Testis (tissue), 3 donors: ENCODE results near the gene SHISAL1. TPM values are rescaled to one million over a fixed set of nuclear protein-coding genes. Genes with fewer than 3 reads are reported as not detected.

ENCODE experiments used
- DNase-seq: peaks from one replicate; pipeline ENCODE4 v3.0.0-alpha.2; 2019
- H3K27ac ChIP-seq, 2 donors: fragments of 200-600 bp; sonication (generic); one replicate each; pipeline ENCODE4 v1.5.1; 2019
- H3K27me3 ChIP-seq: fragments of 200-600 bp; sonication (generic); one replicate; pipeline ENCODE4 v1.5.1; 2019
- H3K36me3 ChIP-seq: fragments of 200-600 bp; sonication (generic); one replicate; pipeline ENCODE4 v1.5.1; 2017; ENCODE audit warnings: low read depth; ENCODE audit errors: missing control alignments
- H3K4me1 ChIP-seq: fragments of 200-600 bp; sonication (generic); one replicate; pipeline ENCODE4 v1.5.1; 2019
- H3K4me3 ChIP-seq, 2 donors: fragments of 200-600 bp; sonication (generic); one replicate each; pipeline ENCODE4 v1.5.1; 2017 to 2019
- H3K9me3 ChIP-seq: fragments of 200-600 bp; sonication (generic); one replicate; pipeline ENCODE4 v1.5.1; 2017
- CTCF ChIP-seq, 3 experiments: fragments of 450-650 bp in 2 of 3; fragments of 200-600 bp in 1 of 3; sonication (generic) in 1 of 3; IDR thresholded peaks; one replicate each; pipeline ENCODE4 v1.5.1; 2016 to 2019; ENCODE audit warnings: antibody characterized with exemption in 3 of 3, mild to moderate bottlenecking in 2 of 3, moderate library complexity in 1 of 3
- POLR2A ChIP-seq: fragments of 450-650 bp; IDR thresholded peaks from one replicate; pipeline ENCODE4 v1.6.1; 2017; ENCODE audit warnings: antibody characterized with exemption, mild to moderate bottlenecking, moderate library complexity
- WGBS, 2 donors: methylation state at CpG; one replicate each; pipeline ENCODE4 v1.1.5; 2018; 5-methylcytosine and 5-hydroxymethylcytosine counted together
- intact Hi-C: fragments of 100-400 bp; cut with DNase I; formaldehyde crosslinking; loops from one replicate; pipeline ENCODE4 v1.15.1; 2023; ENCODE audit warnings: low total_unique reads
- polyA plus RNA-seq: library from polyadenylated mRNA; stranded (reverse); fragments of 350-450 nt; fragmentation: Illumina TruSeq; extraction: RNeasy Lipid Tissue Mini Kit (QIAGEN cat#74804); gene quantifications from one replicate; pipeline ENCODE4 v1.2.3, GENCODE V29; 2014; ENCODE audit warnings: low read depth, low replicate concordance; ENCODE audit not compliant: insufficient read depth
- total RNA-seq, 2 donors: library from RNA; depleted of rRNA; stranded (reverse); fragments of >200 nt; gene quantifications; one replicate each; pipeline ENCODE4 v1.2.3, GENCODE V29; 2016

Gene SHISAL1
- total and polyA plus RNA-seq, 3 donors from 2014 or later, result 3.0 to 3.9 (median 3.1) TPM

- no peak overlapping the region for H3K27ac ChIP-seq
- TF ChIP-seq CTCF (IDR thresholded peaks at IDR 0.05), result no peak
- TF ChIP-seq POLR2A, result no peak
- no peaks in the 10 kb centered on the region for H3K9me3 ChIP-seq
- intact Hi-C loops, result no loop called here
- H3K4me1 ChIP-seq, result no peaks in the 10 kb centered on the region
- no peaks in the 10 kb centered on the region for H3K36me3 ChIP-seq
- no peaks in the 10 kb centered on the region for H3K27me3 ChIP-seq
- H3K4me3 ChIP-seq, result no peak overlapping the region
- no peak for DNase-seq
- 68 to 74% methylated on average over 5 of the region's 5 CpGs for WGBS, 2 donors
Measured at GRCh38 chr22:44275631-44275995, 37.1 kb downstream of the SHISAL1 start.

GRCh38 chr22:44274918-44275630 lies 37.7 kb downstream of the SHISAL1 start:
- WGBS, 2 donors, result 91 to 93% methylated on average over 22 of the region's 22 CpGs
- intact Hi-C loops, result no loop called here
- H3K4me1 ChIP-seq, result no peaks in the 10 kb centered on the region

GRCh38 chr22:44273175-44273574 lies 39.6 kb downstream of the SHISAL1 start:
- no peak for TF ChIP-seq POLR2A
- no peak for TF ChIP-seq CTCF (IDR thresholded peaks at IDR 0.05)
- no peaks in the 10 kb centered on the region for H3K9me3 ChIP-seq
- H3K36me3 ChIP-seq, result no peaks in the 10 kb centered on the region
- H3K4me3 ChIP-seq, result no peak overlapping the region
- intact Hi-C loops, result no loop called here
- H3K4me1 ChIP-seq, result no peaks in the 10 kb centered on the region
- H3K27ac ChIP-seq, result no peak overlapping the region
- DNase-seq, result peak; percentile 67
- WGBS, 2 donors, result 46 to 48% methylated on average over 5 of the region's 5 CpGs
- no peaks in the 10 kb centered on the region for H3K27me3 ChIP-seq

More at GRCh38 chr22:44274918-44275630, 37.7 kb downstream of the SHISAL1 start:
- Histone ChIP-seq H3K36me3 (no peaks in the 10 kb centered on the region), H3K4me3 (no peak overlapping the region), H3K9me3 (no peaks in the 10 kb centered on the region), H3K27ac (no peak overlapping the region), H3K27me3 (no peaks in the 10 kb centered on the region)
- TF ChIP-seq POLR2A, result no peak
- no peak for TF ChIP-seq CTCF (IDR thresholded peaks at IDR 0.05)
- DNase-seq, result no peak

- H3K4me1 ChIP-seq, result no peaks in the 10 kb centered on the region
- DNase-seq, result no peak
- 45 to 56% methylated on average over 4 to 5 of the region's 5 CpGs for WGBS, 2 donors
Measured at GRCh38 chr22:44272401-44272771, 40.4 kb downstream of the SHISAL1 start.

More at GRCh38 chr22:44272401-44272771, 40.4 kb downstream of the SHISAL1 start:
- Histone ChIP-seq H3K9me3 (no peaks in the 10 kb centered on the region), H3K27ac (no peak overlapping the region), H3K4me3 (no peak overlapping the region), H3K27me3 (no peaks in the 10 kb centered on the region), H3K36me3 (no peaks in the 10 kb centered on the region)
- TF ChIP-seq CTCF (IDR thresholded peaks at IDR 0.05), result no peak
- no peak for TF ChIP-seq POLR2A
- intact Hi-C loops, result no loop called here
